ENCODE results near the gene SCP2D1.
"Not testable (repeated sequence)": the region's sequence is repeated elsewhere in the genome, so short reads cannot be mapped to it uniquely, and the experiment has no call there.

The SCP2D1 gene

GRCh38 chr20:18813483-18813882, at the start of gene SCP2D1:
Gene SCP2D1, plus strand, starts transcription at chr20:18813783. Its CDS starts 33 bp downstream, at chr20:18813816.
- DNase-seq: no peak

DNA sequence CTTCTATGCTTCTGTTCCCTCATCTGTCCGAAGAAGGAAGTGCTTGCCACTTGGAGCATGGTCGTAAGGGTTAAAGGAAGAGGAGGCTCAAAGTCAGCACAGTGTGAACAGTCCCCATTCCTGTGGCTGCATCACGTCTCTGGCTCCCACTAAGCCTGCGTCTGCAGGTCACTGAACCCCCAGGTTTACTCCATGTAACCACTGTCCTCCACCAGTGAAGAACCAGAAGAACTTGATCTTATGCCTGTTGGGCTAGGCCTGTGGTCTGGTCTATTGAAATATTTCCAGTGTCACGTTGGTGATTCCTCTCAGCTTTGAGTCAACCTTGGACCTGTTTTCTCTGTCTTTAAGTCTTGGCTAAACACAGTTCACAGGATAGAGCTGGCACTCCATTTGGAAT, 45.9 kb upstream of the SCP2D1 start:
- no peak for DNase-seq

DNA sequence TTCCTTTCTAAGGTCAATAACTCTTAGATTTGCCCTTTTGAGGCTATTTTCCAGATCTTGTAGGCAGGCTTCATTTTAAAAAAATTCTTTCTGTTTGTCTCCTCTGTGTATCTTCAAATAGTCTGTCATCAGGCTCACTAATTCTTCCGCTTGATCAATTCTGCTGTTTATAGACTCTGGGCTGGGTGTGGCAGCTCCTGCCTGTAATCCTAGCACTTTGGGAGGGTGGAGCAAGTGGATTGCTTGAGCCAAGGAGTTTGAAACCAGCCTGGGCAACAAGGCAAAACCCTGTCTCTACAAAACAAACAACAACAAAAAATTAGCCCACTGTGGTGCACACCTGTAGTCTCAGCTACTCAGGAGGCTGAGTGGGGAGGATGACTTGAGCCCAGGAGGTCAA, 40.0 kb upstream of the SCP2D1 start:
- DNase-seq: no peak

- DNase-seq: no peak
These were observed 39.4 kb upstream of the SCP2D1 start for GRCh38 chr20:18774207-18774606.

DNA sequence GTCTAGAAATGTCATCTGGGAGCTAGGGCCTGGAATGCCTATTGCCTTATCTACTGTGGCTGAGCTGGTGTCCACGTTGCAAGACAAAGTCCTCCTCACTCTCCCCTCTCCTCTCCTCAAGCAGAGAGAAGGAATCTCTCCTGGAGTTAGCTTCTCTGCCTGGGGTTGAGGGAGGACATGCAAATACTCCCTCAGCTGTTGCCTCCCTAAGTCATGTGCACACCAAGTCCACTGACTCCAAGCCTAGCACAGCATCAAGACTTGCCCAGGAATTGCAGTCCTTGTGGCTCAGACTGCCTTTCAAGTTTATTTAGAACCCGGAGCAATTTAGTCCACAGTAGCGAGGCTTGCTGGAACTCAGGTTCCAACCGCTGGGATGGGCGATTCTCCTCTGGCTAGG, 38.0 kb upstream of the SCP2D1 start:
- DNase-seq: no peak

DNA sequence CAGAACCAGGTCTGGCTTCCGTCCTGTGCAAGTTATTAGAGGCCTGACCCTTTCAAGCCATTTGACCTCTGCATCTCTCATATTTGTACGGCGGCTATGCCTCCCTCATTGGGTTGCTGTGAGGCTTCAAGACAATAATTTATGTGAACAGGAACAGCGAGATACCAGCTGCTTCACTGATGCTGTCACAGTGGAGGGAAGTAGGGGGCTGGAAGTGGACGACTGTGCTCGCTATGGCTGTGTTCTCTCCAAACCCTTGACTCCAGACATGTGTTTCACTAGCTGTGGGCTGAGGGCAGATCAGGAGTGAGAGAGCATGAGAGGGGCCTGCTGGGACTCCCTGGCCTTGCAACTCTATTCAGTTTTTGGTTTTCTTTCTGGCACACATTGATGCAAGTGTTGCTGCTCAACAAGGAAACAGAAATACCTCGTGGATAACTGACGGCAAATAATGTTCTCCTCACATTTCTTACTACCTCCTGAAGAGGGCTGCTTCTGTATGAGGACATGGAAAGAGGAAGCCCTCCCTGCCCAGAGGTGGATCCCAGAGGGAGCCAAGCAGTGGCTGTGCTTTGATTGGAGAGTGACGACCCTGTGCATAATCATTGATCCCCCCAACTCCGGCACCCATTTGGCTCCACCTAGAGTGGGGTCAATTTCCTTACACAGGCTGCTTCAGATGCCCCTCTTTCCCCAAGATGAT, 34.7 kb upstream of the SCP2D1 start:
- DNase-seq: no peak

DNA sequence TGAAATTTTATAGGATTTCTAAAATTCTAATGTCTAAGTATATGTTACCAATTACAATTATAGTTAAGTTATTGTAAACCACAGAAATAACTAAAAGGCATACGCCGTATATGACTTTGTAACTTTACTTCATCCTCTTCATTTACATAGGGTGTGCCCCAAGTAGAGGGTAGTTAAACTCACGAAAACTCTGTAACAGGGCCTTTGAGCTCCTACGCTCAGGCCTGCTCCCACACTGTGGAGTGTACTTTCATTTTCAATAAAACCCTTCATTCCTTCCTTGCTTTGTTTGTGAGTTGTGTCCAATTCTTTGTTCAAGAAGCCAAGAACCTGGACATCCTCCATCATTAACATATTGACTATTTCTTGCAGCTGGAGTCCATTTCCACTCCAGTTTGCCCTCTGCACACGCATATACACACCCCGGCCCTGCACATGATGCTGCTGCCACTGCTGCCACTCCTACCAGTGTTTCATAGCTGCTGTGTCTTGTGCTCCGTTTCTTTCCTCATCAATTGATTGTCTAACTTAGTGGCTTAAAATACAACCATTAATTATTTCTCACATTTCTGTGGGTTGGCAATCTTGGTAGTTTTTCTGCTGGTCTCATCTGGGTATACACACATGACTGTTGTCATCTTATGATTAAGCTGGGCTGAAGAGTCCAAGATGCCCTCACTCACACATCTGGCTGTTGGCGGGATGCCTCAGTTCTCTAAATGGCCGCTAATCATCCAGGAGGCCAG, 33.0 kb upstream of the SCP2D1 start:
- DNase-seq: no peak

DNA sequence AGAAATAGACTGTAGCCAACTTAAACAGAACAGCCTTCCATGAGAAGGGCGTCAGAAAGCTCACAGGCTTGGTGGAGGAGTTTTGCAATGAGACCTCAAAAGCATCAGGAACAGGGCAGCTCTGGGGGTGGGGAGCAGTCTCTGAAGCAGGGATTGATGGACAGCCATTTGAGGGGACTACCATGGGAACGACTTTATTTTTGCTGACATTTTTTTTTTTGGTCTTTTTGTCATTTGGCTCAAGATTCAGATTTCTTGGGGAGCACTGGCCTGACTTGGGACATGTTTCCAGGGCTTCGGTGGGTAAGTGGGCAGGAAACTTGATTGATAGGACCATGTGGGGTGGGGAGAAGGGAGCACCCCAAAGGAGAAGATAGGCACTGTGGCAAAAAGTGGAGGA, 32.1 kb upstream of the SCP2D1 start:
- DNase-seq: no peak

DNA sequence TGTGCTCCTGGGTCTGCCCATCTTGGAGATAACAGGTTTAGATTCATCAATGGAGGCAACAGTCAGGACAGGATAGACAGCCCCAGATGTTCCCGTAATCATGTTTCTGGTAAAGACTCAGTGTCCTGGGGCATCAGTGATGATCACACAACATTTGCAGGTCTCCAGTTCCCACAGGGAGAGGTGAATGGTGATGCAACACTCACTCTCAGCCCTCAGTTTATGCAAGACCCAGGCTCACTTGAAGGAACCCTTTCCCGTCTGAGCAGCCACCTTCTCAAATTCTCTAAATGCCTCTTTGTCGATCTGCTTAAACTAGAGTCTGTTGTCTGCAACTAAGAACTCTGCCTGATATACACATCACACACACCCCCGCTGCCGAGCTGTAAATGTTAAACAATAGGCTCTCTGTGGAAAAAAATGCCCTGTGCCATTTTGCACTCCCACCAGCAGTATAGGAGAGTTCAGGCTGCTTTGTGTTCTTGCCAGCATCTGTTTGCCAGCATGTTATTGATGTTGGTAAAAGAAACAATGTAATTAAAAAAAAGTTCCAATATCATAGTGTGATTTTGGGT, 30.1 kb upstream of the SCP2D1 start:
- DNase-seq: no peak

- DNase-seq: not testable (repeated sequence)
These were observed 26.5 kb upstream of the SCP2D1 start for GRCh38 chr20:18787046-18787445.

DNA sequence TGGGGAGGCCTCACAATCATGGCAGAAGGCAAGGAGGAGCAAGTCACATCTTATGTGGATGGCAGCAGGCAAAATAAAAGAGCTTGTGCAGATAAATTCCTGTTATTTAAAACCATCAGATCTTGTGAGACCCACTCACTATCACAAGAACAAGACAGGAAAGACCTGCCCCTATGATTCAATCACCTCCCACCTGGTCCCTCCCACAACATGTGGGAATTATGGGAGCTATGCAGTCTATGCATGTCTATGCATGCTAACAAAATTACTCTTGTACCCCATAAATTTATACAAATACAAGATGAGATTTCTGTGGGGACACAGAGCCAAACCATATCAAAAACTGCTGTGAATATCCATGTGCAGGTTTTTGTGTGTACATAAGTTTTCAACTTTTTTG, 25.6 kb upstream of the SCP2D1 start:
- no peak for DNase-seq

GRCh38 chr20:18790787-18791186, 22.8 kb upstream of the SCP2D1 start:
- DNase-seq: no peak

DNA sequence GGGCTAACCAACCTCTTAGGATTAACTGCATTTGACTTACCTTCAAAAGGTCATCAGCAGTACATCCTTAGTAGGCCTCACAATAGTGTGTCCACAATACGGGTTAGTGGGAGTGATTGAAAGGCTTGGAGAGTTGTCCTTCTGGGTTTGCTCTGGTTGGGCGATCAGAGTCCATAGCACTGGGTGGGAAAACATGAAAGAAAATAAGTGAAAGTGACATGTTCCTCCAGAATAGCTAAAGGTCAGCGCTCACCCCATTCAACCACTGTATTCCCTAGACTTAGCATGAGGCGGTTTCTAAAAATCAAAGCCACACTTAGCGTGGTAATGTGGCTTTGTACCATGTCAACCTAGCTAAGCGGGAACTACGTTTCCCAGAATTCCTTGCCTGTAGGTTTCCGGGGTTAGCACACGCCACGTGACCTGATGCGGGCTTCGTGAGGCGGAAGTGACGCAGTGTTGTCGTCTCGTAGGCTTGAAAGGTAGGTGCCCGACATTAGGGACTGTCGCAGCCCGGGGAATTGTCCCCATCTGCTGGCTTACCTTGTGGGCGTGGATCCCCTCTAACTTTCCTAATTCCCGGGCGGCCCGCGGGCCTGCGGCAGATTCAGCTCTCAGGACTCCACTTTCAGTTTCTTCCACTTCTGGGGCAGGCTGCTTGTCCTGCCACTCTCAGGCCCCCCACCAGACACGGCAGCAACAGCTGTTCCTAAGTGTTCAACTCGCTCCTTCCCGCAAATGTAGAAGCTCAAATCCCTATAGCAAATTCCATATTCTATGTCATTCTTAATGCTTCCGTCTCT, 19.8 kb upstream of the SCP2D1 start:
- DNase-seq: peak; percentile 89

DNA sequence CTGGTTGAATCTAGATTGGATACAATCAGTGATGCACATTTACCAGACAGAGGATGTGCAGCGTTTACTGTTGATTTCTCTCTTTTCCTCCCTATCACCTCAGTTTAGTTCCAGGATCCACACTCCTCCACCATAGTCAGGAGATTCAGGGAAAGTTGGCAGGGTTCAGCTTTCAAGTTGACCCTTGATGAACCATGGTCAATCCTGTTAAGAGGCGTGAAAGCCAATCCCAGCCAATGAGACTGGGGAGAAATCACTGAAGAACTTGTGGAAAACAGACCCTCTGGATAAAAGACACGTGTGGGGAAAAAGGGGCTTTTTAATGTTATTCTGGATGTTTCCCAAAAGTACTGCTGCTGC, 19.2 kb upstream of the SCP2D1 start:
- no peak for DNase-seq

GRCh38 chr20:18795366-18795765, 18.2 kb upstream of the SCP2D1 start:
- DNase-seq: no peak

DNA sequence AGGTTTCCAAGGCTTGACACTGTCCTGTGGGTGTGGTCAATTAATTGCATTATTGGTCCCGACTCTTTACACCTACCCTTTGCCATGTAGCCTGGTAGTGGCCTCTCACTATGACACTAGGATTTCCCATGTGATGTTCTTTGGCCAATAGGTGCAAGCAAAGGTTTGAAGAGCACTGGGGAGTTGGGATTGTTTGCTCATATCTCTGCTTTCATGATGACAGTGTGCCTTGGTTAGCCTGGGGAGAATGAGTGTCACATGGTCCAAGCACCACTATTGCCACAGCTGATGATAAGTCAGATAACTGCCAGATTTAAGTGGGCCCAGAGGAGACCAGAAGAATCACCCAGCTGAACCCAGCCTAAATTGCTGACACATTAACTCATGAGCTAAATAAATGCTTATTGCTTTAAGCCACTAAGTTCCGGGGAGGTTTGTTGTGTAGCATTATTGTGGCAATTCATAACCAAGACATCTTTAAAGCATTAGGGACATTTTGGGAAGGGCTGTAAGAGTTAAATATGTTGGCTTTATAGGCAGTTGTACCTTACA, 17.2 kb upstream of the SCP2D1 start:
- no peak for DNase-seq

DNA sequence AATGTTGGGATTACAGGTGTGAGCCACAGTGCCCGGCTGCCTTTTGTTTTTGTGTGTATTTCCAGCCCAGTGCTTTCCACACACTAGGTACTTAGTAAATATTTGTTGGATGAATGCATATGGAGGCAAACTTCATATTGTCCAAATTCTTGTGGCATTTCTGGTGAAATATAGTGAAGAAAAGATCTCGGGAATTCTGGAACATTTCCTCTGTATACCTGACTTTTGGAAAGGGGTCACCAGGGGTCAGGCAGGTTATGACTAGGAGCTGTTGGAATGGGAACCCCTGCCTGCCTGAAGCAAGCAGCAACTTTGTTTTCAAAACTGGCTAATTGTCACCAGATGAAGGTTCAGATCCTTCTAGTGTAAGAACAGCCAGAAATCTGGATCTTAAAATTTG, 12.1 kb upstream of the SCP2D1 start:
- DNase-seq: no peak

GRCh38 chr20:18802012-18802634, 11.5 kb upstream of the SCP2D1 start:
- DNase-seq: no peak

GRCh38 chr20:18805881-18806280, 7.7 kb upstream of the SCP2D1 start:
- DNase-seq: no peak

GRCh38 chr20:18808712-18809111, 4.9 kb upstream of the SCP2D1 start:
- DNase-seq: no peak

- no peak for DNase-seq
These were observed 2.4 kb upstream of the SCP2D1 start for GRCh38 chr20:18811186-18811585.

- DNase-seq: no peak
These were observed 1.7 kb upstream of the SCP2D1 start for GRCh38 chr20:18811904-18812303.

All from NCI-H774 (cell line).